GM19467 (cell line): ENCODE measurements around the gene MLH3.

Experiments
- ATAC-seq: cut with Tn5 transposase; IDR thresholded peaks from one replicate; pipeline ENCODE4 v1.9.1; 2021; ENCODE audit warnings: mild to moderate bottlenecking, moderate library complexity; ENCODE audit not compliant: unreplicated experiment

Gene MLH3

GRCh38 chr14:75050852-75051555 is at the start of gene MLH3:
TSS of gene MLH3 (minus strand) at chr14:75051467. CDS start at chr14:75049655, 1,812 bp downstream.
- ATAC-seq = peak; percentile 63

- no peak for ATAC-seq
Measured at GRCh38 chr14:75098682-75099081, 47.4 kb upstream of the MLH3 start.

- no peak for ATAC-seq
Measured at GRCh38 chr14:75098212-75098611, 46.9 kb upstream of the MLH3 start.

GRCh38 chr14:75096959-75097358 is 45.7 kb upstream of the MLH3 start:
- no peak for ATAC-seq

- no peak for ATAC-seq
Measured at GRCh38 chr14:75095690-75096089, 44.4 kb upstream of the MLH3 start.

- no peak for ATAC-seq
Measured at GRCh38 chr14:75094896-75095295, 43.6 kb upstream of the MLH3 start.

GRCh38 chr14:75092698-75093097 is 41.4 kb upstream of the MLH3 start:
- no peak for ATAC-seq

GRCh38 chr14:75091251-75091650 is 40.0 kb upstream of the MLH3 start:
- no peak for ATAC-seq

- ATAC-seq = no peak
Measured at GRCh38 chr14:75090353-75090752, 39.1 kb upstream of the MLH3 start.

- ATAC-seq = no peak
Measured at GRCh38 chr14:75088566-75089373, 37.5 kb upstream of the MLH3 start.

GRCh38 chr14:75088153-75088552 is 36.9 kb upstream of the MLH3 start:
- ATAC-seq = no peak

- no peak for ATAC-seq
Measured at GRCh38 chr14:75084513-75084912, 33.2 kb upstream of the MLH3 start.

- ATAC-seq = no peak
Measured at GRCh38 chr14:75083271-75083670, 32.0 kb upstream of the MLH3 start.

- no peak for ATAC-seq
Measured at GRCh38 chr14:75081660-75082229, 30.5 kb upstream of the MLH3 start.

- ATAC-seq = no peak
Measured at GRCh38 chr14:75079521-75079920, 28.3 kb upstream of the MLH3 start.

GRCh38 chr14:75077794-75078193 is 26.5 kb upstream of the MLH3 start:
- no peak for ATAC-seq

GRCh38 chr14:75070383-75070782 is 19.1 kb upstream of the MLH3 start:
- no peak for ATAC-seq

- no peak for ATAC-seq
Measured at GRCh38 chr14:75069811-75070145, 18.5 kb upstream of the MLH3 start.

- no peak for ATAC-seq
Measured at GRCh38 chr14:75069121-75069810, 18.0 kb upstream of the MLH3 start, which contains the start of gene ZC2HC1C. TSS of gene ZC2HC1C (plus strand) at chr14:75069641. CDS start at chr14:75070574, 933 bp downstream.

- ATAC-seq = no peak
Measured at GRCh38 chr14:75068294-75069120, 17.2 kb upstream of the MLH3 start.
